M059J (cell line): ENCODE data around the gene RIC8B. TPM values are rescaled to one million over a fixed set of nuclear protein-coding genes. Genes with fewer than 3 reads are reported as not detected.
A peak's percentile ranks its signal among the peaks of the same experiment; 100 is the strongest.

Experiments
- DNase-seq: peaks from one replicate; pipeline ENCODE4 v3.0.0-alpha.2; 2012; ENCODE audit warnings: low read depth
- total RNA-seq: library from RNA; depleted of rRNA; stranded (reverse); fragments of >200 nt; shearing (Covaris generic); gene quantifications from 2 replicates; pipeline ENCODE4 v1.2.3, GENCODE V29; 2014

RIC8B gene
- total RNA-seq, 1 experiment from 2014 or later, result 17.4 TPM

- DNase-seq, result no peak
Observed at GRCh38 chr12:106758349-106759110, 16.0 kb upstream of the RIC8B start.

GRCh38 chr12:106759526-106760183, 14.8 kb upstream of the RIC8B start:
- no peak for DNase-seq

DNA sequence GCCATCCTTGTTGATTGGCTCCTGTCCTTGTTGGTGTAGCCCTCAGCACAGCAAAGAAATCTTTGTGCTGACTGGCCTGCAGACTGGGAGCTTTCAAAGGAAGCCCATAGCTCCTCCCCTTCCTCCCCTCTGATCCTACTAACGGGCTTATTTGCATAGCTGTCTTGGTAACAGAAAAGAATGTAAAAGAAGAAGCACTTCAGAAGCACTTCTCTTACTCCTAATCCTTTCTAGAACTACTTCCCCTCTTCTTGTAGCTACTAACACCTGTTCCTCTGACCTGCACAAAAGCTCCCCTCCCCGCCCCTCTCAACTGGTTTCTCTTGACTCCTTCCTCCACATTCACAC, 14.3 kb upstream of the RIC8B start:
- no peak for DNase-seq

- no peak for DNase-seq
Observed at GRCh38 chr12:106764220-106764619, 10.3 kb upstream of the RIC8B start.

GRCh38 chr12:106764738-106765137, 9.7 kb upstream of the RIC8B start:
- DNase-seq, result no peak

GRCh38 chr12:106766393-106766826, 8.1 kb upstream of the RIC8B start:
- peak; percentile 53 for DNase-seq

DNA sequence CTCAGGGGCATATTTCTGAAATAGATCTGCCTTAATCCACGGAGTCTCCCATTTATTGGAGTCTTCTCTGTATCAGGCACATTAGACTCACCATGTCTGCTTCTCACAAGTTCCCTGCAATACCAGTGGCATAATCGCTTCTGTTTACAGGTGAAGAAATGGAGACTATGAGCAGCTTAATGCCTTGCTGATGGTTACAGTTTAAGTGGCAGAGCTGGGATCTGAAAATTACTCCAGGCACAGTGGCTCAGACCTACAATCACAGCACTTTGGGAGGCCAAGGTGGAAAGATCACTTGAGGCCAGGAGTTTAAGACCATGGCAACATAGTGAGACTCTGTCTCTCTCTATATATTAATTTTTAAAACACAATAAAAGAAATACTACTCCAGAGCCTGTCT, 7.3 kb upstream of the RIC8B start:
- DNase-seq, result no peak

DNA sequence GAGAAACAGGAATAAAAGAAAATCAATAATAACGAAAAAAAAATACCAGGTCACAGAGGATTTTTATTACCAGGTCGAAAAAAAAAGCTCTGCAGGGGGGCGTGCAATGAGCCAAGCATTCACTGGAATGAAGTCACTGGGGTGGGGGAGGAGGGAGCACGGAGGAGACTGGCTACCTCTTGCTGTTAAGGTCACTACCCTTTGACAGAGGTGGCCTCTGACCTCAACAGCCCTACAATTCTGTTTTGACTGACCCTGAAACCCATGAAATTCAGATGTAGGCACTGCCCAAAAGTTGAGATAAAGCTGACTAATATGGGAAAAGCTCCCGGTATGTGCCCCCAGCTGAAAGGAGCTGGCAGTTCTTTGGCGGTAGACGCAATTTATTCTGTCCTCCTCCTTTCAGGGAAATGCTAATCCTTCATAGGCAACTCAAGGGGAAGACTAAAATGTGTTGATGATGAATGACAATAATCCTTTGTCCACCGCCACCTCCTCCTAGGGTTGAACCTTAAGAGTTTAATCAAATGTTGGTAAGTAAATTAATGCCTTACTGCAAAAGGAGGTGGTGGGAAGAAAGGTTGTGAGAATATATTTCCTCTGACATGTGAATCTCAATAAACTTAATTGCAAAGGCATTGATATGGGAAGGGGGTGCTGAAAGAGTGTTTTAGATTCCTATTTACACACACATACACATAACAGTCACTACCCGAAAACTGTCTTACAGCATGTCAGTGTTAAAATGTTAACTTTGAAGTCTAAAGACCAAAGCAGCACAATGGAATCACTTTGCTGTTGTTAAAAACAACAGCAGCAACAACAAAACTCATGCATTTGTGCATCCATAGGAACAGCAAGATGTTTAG, 6.3 kb upstream of the RIC8B start:
- DNase-seq, result peak; percentile 78

GRCh38 chr12:106769078-106769477, 5.4 kb upstream of the RIC8B start:
- peak; percentile 77 for DNase-seq

DNA sequence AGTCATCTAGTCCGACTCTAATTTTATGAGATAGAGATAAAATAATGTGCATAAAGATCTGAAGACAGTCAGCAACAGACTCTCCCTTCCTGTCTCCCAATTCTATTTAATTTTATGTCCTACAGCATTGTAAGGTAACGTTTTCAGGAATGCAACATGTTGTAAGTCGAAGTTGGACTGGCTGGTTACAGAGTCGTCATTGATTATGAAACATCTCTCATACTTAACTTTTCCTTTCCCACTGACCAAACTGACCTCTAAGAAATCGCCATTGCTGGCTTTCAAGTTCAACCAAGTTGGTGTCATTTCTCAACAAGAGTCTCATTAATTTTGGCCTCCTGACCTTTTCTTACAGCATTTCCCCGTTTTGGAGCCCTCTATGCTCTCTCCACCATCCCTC, 4.9 kb upstream of the RIC8B start:
- no peak for DNase-seq

DNA sequence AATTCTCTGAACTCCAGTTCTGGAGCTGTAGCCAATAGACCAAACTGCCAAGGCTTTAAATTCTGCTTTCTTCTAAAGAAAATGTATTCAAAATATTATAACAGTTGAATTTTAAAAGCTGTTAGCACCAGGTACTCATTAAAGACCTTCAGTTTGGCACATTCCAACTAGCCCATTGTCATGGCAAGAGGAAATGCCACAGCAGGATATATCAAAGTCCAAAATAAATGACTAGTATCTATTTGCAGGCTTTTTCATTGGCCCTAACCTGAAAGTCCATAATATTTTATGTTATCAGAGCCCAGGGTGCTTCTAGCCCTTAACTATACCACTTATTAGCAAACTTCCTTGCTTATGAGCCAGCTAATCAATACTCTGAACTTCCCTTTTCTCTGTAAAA, 3.1 kb upstream of the RIC8B start:
- DNase-seq, result no peak

DNA sequence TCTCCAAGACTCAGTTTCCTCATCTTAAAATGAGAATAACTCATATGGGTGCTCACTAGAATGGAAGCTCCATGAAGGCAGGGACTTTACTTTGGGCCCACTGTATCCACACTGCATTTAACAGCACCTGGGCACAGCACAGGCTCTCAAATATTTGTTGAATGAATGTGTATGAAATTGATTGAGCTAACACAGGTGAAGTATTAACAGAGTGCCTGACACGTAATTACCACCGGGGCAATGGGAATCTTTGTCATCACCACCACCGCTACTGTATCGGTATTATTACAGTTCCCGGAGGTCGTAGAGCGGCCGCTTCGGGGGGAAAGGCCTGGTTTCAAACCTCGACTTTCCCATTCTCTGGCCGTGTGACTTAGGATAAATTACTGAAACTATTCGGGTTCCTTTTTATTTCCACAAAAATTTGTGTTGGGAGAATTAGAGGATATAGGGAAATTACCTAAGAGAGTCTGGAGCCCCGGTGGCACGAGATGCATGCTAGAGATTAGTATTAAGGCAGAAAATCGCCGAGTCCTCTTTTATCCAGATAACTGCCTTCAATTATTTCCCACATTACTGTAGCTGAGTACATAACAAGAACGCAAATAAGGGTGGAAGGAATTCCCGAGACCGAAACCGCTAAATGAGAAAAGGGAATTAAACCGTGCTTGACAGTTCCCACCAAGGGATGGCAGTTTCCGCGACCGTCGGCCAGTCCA, 1.0 kb upstream of the RIC8B start:
- DNase-seq, result no peak

- DNase-seq, result no peak
Observed at GRCh38 chr12:106774808-106775524, 484 bp downstream of the RIC8B start.

DNA sequence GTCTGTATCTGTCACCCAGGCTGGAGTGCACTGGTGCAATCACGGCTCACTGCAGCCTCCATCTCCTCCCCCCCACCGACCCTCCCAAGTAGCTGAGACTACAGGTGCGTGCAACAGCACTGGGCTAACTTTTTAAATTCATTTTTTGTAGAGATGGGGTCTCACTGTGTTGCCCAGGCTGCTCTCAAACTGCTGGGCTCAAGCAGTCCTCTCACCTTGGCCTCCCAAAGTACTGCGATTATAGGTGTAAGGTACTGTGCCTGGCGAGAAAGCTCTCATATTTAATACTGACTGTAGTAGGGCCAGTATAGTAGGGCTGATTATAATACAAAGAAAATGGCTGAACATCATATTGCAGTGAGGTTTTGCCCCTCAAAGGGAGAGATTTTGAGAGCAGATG, 2.4 kb downstream of the RIC8B start:
- DNase-seq, result no peak

DNA sequence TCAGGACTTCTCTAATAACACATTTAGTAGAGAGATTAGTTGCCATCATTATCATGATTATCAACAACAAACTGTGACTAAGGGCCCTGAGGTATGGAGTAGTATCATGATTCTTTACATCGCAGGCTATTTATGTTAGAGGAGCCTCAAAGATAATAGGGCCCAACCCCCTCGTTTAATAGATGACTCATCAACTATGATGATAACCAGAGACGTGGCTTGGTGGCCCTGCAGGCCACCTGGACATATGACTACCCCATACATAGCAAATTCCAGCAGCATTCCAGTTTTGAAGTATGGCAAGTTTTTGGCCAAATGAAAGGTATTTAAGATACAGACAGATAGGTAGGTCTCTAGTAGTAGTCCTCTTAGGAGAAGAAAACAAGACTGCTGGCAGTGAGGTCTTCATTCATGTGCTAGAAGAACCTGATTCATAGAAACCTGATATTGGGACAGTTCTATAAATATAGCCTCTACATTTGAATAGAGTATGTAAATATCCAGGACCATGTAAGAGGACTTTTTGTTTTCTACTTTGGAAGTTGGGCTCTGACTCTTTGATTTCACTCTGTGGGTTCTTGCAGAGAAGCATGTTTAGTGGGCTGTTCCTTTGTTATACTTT, 5.6 kb downstream of the RIC8B start:
- DNase-seq, result peak; percentile 59

DNA sequence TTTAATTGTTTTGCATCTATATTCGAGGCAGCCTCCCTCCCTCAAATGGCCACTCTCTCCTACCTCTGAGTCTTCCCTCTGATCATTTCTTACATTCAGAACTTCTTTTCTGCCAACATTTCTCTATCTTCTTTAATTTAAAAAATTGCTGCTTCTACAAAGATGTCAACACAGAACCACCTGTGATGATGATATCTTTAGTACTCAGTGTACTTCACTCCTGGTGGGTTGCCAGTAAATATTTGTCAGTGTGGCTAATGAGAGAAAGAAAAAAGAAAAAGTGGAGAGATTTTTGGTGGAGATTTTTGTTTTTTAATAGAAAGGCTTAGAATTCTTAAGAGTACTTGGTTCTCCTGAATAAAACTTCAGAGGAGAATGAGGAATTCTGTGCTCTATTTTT, 8.1 kb downstream of the RIC8B start:
- no peak for DNase-seq

GRCh38 chr12:106783515-106783914, 9.0 kb downstream of the RIC8B start:
- DNase-seq, result no peak

DNA sequence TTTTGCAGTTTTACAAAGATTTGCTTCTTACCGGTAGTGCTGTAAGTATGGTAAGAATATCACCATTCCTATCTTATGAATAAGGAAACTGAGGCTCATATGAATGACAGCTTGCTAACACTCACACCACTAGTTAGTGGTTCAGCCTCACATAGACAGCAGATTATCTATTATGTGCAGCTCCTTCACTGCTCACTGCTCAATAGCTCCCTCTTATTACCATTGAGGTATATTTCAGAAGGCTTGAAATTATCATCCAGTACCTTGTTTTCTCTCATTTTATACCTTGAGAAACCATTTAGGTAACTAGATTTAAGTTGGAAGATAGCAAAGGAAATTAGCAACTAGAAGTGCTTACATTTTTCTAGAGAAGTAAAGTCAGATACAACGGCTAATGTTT, 15.5 kb downstream of the RIC8B start:
- no peak for DNase-seq

DNA sequence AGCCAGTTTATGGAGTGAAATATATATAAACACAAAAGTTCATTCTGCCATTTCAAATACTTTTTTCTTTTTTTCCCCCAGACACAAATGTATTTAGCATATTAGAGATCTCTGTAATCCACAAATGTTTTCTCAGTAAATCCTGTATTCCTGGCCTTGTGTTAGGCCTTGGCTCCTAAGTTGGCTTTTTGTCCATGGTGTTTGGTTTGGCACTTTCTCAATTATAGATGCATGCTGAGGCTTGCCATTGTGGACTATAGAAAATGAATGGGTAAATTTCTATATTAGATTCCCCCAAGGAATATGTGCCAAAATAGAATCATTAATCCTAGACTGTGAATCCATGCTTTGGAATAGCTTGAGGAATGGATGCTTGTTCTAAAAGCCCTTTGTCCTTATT, 17.0 kb downstream of the RIC8B start:
- no peak for DNase-seq

DNA sequence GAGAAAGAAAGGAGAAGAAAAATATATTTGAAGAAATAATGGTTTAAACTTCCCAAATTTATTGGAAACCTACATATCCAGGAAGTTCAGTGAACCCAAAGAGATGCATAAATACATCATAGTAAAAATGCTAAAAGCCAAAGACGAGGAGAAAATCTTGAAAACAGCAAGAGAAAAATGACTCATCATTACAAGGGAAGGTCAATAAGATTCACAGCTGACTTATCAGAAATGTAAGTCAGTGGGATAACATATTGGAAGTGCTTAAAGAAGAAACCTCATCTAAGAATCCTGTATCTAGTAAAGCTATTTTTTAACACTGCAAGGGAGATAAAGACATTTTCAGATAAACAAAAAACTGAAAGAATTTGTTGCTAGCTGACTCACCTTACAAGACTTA, 19.9 kb downstream of the RIC8B start:
- peak; percentile 4 for DNase-seq

GRCh38 chr12:106801167-106801708, 26.8 kb downstream of the RIC8B start:
- DNase-seq, result no peak
